DMS153 treated with DMSO at 0.1 percent for 48 hours (cell line): ENCODE measurements around the gene STK35.
"Not testable (repeated sequence)": the region's sequence is repeated elsewhere in the genome, so short reads cannot be mapped to it uniquely, and the experiment has no call there.

Experiments
- DNase-seq: peaks from one replicate; lab custom pipeline; 2025; ENCODE audit not compliant: unreplicated experiment; lab: John Stamatoyannopoulos, UW

STK35 gene

GRCh38 chr20:2179949-2180348, 78.3 kb downstream of the STK35 start:
- DNase-seq: no peak

DNA sequence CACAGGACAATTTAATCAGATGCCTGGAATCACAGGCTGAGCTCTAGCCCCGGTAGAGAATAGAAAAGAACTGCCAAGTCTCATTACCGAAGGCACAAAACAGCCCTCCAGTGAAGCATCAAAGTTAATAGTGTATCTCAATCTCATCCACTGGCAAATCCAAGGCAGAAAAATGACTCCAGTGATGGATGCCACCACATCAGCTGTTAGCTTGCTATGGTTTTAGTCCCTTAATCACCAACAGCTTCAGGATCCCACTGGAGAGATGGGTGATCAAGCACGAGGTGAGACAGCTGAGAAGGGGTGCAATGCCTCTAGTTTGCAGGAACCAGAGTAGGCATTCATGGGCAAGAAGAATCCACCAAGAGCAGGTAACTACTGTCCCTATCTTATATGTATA, 81.8 kb downstream of the STK35 start:
- DNase-seq: no peak

DNA sequence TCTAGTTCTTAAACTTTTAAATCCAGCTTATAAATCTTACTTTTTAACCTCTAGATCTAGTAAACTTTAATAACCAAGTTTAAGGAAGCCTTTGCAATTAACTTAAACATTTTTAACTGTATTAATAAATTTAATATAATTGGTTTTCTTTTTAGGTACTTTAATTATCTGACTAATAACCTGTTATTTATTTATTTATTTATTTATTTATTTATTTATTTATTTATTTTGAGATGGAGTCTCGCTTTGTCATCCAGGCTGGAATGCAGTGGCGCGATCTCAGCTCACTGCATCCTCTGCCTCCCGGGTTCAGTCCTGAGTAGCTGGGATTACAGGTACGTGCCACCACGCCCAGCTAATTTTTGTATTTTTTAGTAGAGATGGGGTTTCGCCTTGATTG, 83.3 kb downstream of the STK35 start:
- not testable (repeated sequence) for DNase-seq

DNA sequence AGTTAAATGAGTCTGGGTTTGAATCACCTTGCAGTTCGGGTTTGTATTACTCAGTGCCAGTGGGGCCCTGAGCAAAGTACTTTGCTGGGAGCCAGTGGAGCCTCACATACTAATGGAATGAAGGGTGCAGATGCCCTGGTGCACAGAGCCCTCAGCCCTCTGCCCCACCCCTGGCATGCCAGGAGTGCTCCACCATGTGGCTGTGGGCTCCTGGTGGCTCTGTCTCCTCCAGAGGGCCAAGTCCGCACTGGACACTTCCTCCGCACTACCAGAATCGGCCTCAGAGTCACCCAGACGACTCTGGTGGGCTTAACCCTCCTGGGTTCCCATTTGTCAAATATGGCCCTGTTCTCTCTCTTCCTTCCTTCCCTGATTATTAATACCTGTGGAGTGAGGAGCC, 94.0 kb downstream of the STK35 start:
- DNase-seq: no peak

DNA sequence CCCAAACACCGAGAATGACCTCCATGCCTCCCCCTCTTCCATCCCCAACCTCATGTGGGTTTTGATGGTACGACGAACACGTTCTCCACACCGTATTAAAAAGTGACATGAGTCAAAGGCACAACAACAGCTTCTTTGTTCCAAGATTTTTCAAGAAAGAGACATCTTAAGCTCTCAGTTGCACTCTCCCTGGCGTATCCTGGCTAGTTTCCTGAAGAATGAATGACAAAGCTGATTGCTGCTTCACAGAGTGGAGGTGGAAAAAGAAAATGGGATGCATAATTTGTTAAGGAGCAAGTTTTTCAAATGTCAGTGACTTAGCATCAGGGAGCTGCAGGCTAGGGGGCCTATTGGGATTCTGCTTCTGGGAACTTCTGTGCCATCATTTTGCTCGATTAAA, 95.5 kb downstream of the STK35 start:
- DNase-seq: no peak
